GM21367 (cell line): ENCODE data around the gene CPNE2.

Source experiments
- ATAC-seq: cut with Tn5 transposase; IDR thresholded peaks from one replicate; pipeline ENCODE4 v1.9.1; 2021; ENCODE audit not compliant: unreplicated experiment

CPNE2 gene

GRCh38 chr16:57143149-57143921 lies 51.0 kb downstream of the CPNE2 start:
- no peak for ATAC-seq

GRCh38 chr16:57144027-57144426 lies 51.6 kb downstream of the CPNE2 start:
- no peak for ATAC-seq

- no peak for ATAC-seq
These were observed 53.0 kb downstream of the CPNE2 start for GRCh38 chr16:57145046-57146021.

- ATAC-seq: no peak
These were observed 53.8 kb downstream of the CPNE2 start for GRCh38 chr16:57146040-57146647.

DNA sequence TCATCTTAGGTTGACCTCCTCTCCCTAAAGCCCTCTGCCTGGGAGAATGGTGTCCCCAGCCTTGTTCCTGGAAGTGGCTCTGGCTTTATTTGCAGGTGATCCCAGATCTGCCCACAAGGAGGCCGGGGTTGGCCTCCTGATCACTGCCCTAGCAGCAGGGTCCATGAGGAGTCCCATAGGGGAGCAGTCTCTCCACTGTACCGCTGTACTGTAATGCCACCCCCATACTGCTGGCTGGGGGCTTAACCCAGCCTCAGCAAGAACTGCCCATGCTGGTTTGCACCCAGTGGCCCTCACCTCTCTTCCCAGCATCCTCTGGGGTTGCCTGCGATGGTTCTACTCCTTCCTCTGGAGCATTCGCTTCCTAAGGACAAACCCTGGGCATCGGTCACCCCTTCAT lies 54.4 kb downstream of the CPNE2 start:
- ATAC-seq: no peak

- no peak for ATAC-seq
These were observed 55.2 kb downstream of the CPNE2 start for GRCh38 chr16:57147381-57148221.

DNA sequence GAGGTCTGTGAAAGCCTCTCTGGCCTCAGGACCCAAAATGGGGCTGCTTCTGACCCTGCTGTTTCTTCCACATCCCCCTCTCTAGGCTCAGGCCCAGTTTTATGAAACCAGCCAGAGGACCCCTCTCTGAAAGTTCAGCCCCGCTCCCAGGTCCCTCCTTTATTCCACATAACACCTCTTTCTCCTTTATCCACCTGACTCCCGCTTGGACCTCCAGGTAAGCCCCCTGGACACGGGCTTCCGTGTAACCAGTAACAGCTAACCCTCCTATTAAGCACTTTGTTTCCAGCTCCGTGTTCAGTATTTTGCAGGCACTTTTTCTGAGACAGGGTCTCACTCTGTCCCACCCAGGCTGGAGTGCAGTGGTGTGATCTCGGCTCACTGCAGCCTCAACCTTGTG lies 56.1 kb downstream of the CPNE2 start:
- ATAC-seq: no peak

GRCh38 chr16:57149391-57149790 lies 57.0 kb downstream of the CPNE2 start:
- no peak for ATAC-seq

DNA sequence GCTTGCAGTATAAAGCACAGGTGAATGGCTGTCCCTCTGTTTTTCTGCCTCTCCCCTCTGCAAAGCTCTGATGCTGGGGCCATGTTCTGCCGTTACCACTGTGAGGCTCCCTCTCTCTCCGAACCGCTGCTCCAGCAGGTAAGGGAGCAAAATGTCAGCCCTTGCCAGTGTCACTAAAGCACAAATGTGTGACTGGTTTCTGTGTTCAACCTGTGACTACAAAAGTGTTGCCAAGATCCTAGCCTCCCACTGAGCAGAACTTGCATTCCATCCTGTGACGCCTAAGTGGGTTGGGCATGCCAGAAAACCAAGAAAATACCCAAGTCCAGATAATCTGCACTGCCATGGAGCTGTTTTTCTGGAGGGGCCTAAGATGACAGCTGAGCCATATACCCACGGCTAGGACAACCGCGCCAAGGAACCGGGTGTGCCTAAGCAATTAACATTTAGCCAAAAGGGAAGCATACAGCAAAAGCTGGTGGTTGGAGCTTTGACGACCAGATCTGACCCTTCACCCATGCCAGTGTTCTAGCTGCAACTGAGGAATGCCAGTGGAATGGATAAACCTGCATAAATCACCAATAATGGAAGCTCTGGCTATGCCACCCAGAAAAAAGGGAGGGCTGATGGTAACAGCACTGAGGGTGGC lies 58.4 kb downstream of the CPNE2 start:
- ATAC-seq: no peak

DNA sequence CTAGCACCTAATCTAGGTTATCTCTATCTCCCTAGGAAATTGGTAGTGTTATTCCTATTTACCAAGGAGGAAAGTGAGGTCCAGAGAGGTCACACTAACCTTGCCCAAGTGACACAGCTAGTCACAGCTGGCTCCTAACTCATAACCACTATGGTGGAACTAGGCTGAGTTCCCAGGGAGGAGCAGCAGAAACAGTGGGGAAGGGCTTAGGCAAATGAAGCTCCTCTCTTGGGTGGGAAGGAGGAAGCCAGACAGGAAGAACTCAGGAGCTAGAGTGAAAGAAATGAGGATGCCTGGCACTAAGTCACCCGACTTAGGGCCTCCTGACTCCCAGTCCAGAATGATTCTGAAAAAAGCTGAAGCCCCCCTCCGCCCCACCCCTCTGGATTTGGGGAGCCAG lies 59.0 kb downstream of the CPNE2 start:
- no peak for ATAC-seq

DNA sequence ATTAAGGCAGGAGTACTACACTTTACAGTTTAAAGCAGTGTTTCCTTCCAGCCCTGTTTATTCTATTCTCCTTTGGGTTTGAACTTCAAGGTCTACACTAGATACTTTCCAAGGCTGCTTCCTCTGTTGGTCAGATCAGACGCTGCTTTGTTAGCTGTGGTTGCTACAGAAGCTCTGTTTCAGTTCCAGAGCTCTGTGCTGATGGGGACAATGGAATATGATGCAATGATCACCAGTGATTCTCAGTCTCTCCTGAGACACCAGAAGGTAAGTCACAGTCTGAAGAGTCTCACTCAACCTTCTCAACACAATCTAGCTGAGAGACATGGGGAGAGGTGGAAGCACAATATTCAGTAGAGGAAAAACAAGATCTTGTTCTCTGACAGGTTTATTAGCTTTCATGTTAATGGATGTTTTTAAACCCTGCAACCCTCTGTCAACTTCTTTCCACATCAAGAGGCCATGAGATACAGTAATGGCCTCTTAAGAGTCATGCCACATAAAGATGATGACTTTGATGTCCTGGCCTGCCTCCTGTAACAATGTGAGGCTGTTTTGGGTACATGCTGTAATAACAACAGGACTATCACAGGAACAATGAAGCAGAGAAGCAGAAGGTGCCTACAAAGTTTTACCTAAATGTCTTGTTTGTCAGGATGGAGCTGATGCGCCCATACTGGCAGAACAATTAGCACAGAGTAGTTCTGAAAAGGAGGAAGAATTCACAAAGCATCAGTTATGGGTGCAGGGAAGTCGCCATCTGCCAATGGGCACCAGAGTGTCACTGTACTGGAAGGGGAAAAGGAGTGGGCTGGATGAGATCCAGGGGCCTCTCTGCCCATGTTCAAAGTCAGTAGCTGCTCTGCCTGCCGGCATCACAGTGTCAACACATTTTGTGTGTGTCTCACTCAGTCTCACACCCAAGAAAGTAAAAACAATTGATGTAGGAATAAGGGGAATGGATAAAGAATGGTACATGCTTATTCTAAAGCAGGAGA lies 60.0 kb downstream of the CPNE2 start:
- ATAC-seq: no peak

DNA sequence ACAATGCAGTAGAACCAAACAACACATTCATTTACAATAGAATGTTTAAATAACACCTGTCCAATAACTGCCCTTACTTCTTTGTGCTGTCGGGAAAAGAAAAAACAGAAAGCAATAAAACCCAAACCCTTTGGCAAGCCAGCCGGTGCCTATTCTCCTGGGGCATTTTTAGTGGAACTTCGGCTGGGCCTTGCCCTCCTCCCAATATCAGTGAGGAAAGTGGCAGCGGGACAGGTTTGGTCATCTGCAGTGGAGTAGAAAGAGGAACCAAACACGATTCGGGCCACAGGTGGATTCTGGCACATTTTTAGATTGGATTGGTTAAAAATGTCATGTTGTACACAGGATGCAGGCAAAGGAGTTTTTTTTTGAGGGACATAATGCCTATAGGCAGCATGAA lies 61.5 kb downstream of the CPNE2 start:
- no peak for ATAC-seq

GRCh38 chr16:57155702-57156350 lies 63.4 kb downstream of the CPNE2 start:
- no peak for ATAC-seq

DNA sequence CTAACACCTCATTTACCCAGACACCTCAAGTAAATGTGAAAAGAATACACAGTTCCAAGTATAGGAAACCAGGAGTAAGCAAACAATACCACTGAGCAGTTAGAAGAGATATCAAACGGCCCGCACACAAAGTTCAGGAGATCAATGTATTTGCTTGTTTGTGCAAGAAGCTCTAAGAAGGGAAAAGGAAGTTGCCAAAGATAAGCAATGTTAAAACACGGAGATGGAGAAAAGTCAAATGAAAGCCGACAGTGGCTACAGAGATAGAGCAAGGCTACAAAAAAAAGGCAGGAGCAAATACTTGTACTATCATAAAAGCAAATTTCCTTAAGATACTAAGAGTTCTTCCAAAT lies 63.9 kb downstream of the CPNE2 start:
- no peak for ATAC-seq

DNA sequence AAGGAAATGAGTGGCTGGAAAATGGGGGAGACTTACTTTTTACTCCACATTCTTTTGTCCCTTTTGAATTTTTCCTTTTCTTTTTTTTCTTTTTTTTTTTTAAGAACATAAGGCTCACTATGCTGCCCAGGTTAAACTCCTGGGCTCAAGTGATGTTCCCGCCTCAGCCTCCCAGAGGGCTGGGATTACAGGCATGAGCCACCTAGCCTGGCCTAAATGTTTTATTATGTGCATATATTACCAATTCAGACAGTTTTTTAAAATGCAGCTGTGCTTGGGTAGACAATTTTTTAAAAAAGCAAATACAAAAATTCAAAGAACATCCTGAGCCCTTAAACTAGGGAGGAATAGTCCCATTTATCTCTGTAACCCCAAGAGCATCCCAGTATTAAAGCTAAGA lies 65.2 kb downstream of the CPNE2 start:
- ATAC-seq: no peak

DNA sequence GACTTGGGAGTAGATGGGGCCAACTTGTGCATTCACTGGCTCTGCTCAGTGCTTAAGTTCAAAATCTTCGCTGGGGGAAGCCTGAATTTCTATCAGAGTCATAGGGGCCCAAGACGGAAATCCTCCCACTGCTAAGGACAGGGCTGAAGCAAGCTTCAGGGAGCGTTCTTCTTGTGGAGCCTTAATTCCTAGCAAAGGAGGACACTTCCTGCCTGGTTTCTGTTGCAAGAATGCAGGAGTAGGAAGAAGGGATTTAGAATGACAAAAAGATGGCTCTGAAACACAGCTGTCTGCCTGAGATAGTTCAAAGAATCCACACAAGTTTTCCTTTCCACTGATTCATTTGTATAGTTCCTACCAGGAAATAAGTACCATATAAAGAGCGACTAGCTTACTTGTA lies 67.1 kb downstream of the CPNE2 start:
- ATAC-seq: no peak

GRCh38 chr16:57163842-57164241 lies 71.5 kb downstream of the CPNE2 start:
- no peak for ATAC-seq

GRCh38 chr16:57165483-57165882 lies 73.1 kb downstream of the CPNE2 start:
- no peak for ATAC-seq

GRCh38 chr16:57165938-57166337 lies 73.6 kb downstream of the CPNE2 start:
- no peak for ATAC-seq
